ENCODE data around the gene BAZ2B.

Gene BAZ2B

GRCh38 chr2:159550231-159550630, 66.1 kb downstream of the BAZ2B start:
- no peak overlapping the region for H3K4me3 ChIP-seq (ENCODE audit: low read length)
- H2AFZ ChIP-seq (ENCODE audit: low read length) = no peak overlapping the region
- H3K27me3 ChIP-seq (replicated peaks; ENCODE audit: insufficient read depth, low read length) = no peaks in the 10 kb centered on the region
- H3K79me2 ChIP-seq (ENCODE audit: low read length) = no peaks in the 10 kb centered on the region
- H3K9ac ChIP-seq (ENCODE audit: low read length) = no peak overlapping the region
- H3K27ac ChIP-seq (ENCODE audit: low read length) = no peak overlapping the region
- H3K4me1 ChIP-seq (ENCODE audit: low read length) = no peaks in the 10 kb centered on the region
- no peaks in the 10 kb centered on the region for H3F3A ChIP-seq (ENCODE audit: insufficient read depth, low read length)
- no peak overlapping the region for H3K4me2 ChIP-seq (ENCODE audit: low read depth, low read length)
- H3K36me3 ChIP-seq (replicated peaks; ENCODE audit: insufficient read depth, low read length) = no peaks in the 10 kb centered on the region; the same call in 1 of the 2 replicates
- H4K20me1 ChIP-seq (ENCODE audit: insufficient read depth, low read length) = no peaks in the 10 kb centered on the region
- H3K9me3 ChIP-seq (replicated peaks; ENCODE audit: insufficient read depth, low read length) = no peaks in the 10 kb centered on the region
- no peak for DNase-seq
- no peaks in the 10 kb centered on the region for H3K9me2 ChIP-seq (replicated peaks; ENCODE audit: insufficient read depth, low read length)
- TF ChIP-seq CTCF (IDR thresholded peaks at IDR 0.05; ENCODE audit: low read length) (no peak), EZH2phosphoT487 (IDR thresholded peaks at IDR 0.05; ENCODE audit: low read length) (no peak), EZH2 (optimal IDR thresholded peaks at IDR 0.05; ENCODE audit: low read depth, low read length) (no peak)

GRCh38 chr2:159549234-159549633, 67.1 kb downstream of the BAZ2B start:
- Histone ChIP-seq H4K20me1 (ENCODE audit: insufficient read depth, low read length) (no peaks in the 10 kb centered on the region), H2AFZ (ENCODE audit: low read length) (no peak overlapping the region), H3K4me2 (ENCODE audit: low read depth, low read length) (no peak overlapping the region), H3K4me3 (ENCODE audit: low read length) (no peak overlapping the region), H3F3A (ENCODE audit: insufficient read depth, low read length) (no peaks in the 10 kb centered on the region), H3K27ac (ENCODE audit: low read length) (no peak overlapping the region), H3K9me2 (replicated peaks; ENCODE audit: insufficient read depth, low read length) (no peaks in the 10 kb centered on the region), H3K79me2 (ENCODE audit: low read length) (no peaks in the 10 kb centered on the region), H3K9ac (ENCODE audit: low read length) (no peak overlapping the region), H3K4me1 (ENCODE audit: low read length) (no peaks in the 10 kb centered on the region), H3K9me3 (replicated peaks; ENCODE audit: insufficient read depth, low read length) (no peaks in the 10 kb centered on the region), H3K36me3 (replicated peaks; ENCODE audit: insufficient read depth, low read length) (no peaks in the 10 kb centered on the region), H3K27me3 (replicated peaks; ENCODE audit: insufficient read depth, low read length) (no peaks in the 10 kb centered on the region)
- no peak for DNase-seq
- TF ChIP-seq EZH2phosphoT487 (IDR thresholded peaks at IDR 0.05; ENCODE audit: low read length) = no peak
- TF ChIP-seq EZH2 (optimal IDR thresholded peaks at IDR 0.05; ENCODE audit: low read depth, low read length) = no peak
- no peak for TF ChIP-seq CTCF (IDR thresholded peaks at IDR 0.05; ENCODE audit: low read length)

- Histone ChIP-seq H3K9me2 (replicated peaks; ENCODE audit: insufficient read depth, low read length) (no peaks in the 10 kb centered on the region), H3K27me3 (replicated peaks; ENCODE audit: insufficient read depth, low read length) (no peaks in the 10 kb centered on the region), H3K9me3 (replicated peaks; ENCODE audit: insufficient read depth, low read length) (no peaks in the 10 kb centered on the region), H3K4me3 (ENCODE audit: low read length) (no peak overlapping the region), H3K36me3 (replicated peaks; ENCODE audit: insufficient read depth, low read length) (no peaks in the 10 kb centered on the region), H3K27ac (ENCODE audit: low read length) (no peak overlapping the region), H3F3A (ENCODE audit: insufficient read depth, low read length) (no peaks in the 10 kb centered on the region), H3K9ac (ENCODE audit: low read length) (no peak overlapping the region), H2AFZ (ENCODE audit: low read length) (no peak overlapping the region), H3K4me1 (ENCODE audit: low read length) (no peaks in the 10 kb centered on the region), H4K20me1 (ENCODE audit: insufficient read depth, low read length) (no peaks in the 10 kb centered on the region), H3K79me2 (ENCODE audit: low read length) (no peaks in the 10 kb centered on the region), H3K4me2 (ENCODE audit: low read depth, low read length) (no peak overlapping the region)
- DNase-seq = no peak
- TF ChIP-seq CTCF (IDR thresholded peaks at IDR 0.05; ENCODE audit: low read length) = no peak
- TF ChIP-seq EZH2phosphoT487 (IDR thresholded peaks at IDR 0.05; ENCODE audit: low read length) = no peak
- no peak for TF ChIP-seq EZH2 (optimal IDR thresholded peaks at IDR 0.05; ENCODE audit: low read depth, low read length)
Measured at GRCh38 chr2:159546716-159547430, 69.5 kb downstream of the BAZ2B start.

Measured in MM.1S (cell line).